ENCODE measurements around the gene FAM240A. TPM values are rescaled to one million over a fixed set of nuclear protein-coding genes. Genes with fewer than 3 reads are reported as not detected.

FAM240A gene
- total and polyA plus RNA-seq, 4 donors, result not detected

DNA sequence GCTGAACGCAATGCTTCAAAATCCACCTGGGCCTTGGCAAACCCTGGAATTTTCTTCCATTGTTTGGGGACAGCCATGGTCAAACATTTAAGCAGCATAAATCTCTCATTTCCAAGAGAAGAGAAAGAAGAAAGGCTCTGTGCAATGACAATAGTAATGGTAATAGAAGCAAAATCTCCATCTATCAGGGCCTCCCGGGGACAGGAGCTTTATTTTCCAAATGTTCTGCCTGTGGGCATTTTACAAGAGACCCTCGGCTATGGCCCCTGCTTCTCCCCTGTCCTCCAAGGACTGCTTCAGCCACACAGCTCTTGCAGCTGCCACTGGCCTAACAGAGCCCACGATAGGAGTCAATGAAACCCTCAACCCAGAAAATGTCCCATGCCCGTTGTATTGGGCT, 12.7 kb upstream of the FAM240A start:
- WGBS, 2 donors, result 60 to 63% methylated on average over 5 of the region's 5 CpGs
- Histone ChIP-seq H3K9me3 (ENCODE audit: control insufficient read depth, low read length) (peaks cover 2% of the 10 kb centered on the region), H3K4me3 (ENCODE audit: low read length in 2 of 2) (no peak overlapping the region), H3K27me3 (ENCODE audit: control insufficient read depth in 1 of 2, insufficient read depth in 2 of 2, low read length in 1 of 2) (peaks cover 0 to 2% of the 10 kb centered on the region in 2 donors), H3K4me1 (ENCODE audit: control insufficient read depth in 1 of 2, insufficient read depth in 2 of 2, low read length in 2 of 2) (no peaks in the 10 kb centered on the region), H3K36me3 (ENCODE audit: control insufficient read depth in 1 of 2, insufficient read depth in 2 of 2, low read length in 1 of 2) (no peaks in the 10 kb centered on the region), H3K27ac (ENCODE audit: low read depth in 1 of 2, low read length in 2 of 2) (no peak overlapping the region)
- no peak for ATAC-seq (ENCODE audit: low FRiP score)
- intact Hi-C loops (cut with DNase I), result no loop called here
- DNase-seq, result no peak

DNA sequence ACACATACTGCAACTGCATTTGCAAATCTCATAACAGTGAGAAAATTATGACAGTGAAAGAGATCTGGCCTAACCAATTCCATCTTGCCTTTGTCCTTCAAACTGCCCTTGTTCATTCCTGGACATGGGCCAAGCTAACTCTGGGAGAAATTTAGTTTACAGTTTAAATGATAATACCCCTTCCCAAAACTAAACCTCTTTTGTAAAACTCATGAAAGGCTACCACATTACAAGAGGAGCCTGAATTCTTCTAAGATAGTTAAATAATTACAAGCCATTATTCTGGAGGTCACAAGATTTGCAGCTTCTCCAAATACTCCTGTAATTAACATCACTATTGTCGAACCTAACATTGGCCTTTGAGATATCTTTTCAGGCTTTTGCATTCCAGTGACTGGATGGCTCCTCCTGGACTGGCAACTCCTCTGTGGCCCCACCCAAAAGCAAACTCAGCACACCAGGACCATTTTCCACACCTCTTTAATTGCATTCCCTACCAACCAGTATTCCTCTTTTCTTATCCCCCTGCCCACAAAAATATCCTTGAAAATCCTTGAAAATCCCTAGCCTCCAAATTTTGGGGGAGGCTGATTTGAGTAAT, 8.8 kb upstream of the FAM240A start:
- H3K4me3 ChIP-seq (ENCODE audit: low read length in 2 of 2), result no peak overlapping the region
- peaks cover 2% of the 10 kb centered on the region for H3K9me3 ChIP-seq (ENCODE audit: control insufficient read depth, low read length)
- intact Hi-C loops (cut with DNase I), result no loop called here
- H3K4me1 ChIP-seq (ENCODE audit: control insufficient read depth in 1 of 2, insufficient read depth in 2 of 2, low read length in 2 of 2), result no peaks in the 10 kb centered on the region
- no peak for DNase-seq
- no peak overlapping the region for H3K27ac ChIP-seq (ENCODE audit: low read depth in 1 of 2, low read length in 2 of 2)
- H3K36me3 ChIP-seq (ENCODE audit: control insufficient read depth in 1 of 2, insufficient read depth in 2 of 2, low read length in 1 of 2), result no peaks in the 10 kb centered on the region
- 58 to 69% methylated on average over 1 of the region's 1 CpG for WGBS, 2 donors
- ATAC-seq (ENCODE audit: low FRiP score), result no peak
- H3K27me3 ChIP-seq (ENCODE audit: control insufficient read depth in 1 of 2, insufficient read depth in 2 of 2, low read length in 1 of 2), result peaks cover 0 to 2% of the 10 kb centered on the region in 2 donors

DNA sequence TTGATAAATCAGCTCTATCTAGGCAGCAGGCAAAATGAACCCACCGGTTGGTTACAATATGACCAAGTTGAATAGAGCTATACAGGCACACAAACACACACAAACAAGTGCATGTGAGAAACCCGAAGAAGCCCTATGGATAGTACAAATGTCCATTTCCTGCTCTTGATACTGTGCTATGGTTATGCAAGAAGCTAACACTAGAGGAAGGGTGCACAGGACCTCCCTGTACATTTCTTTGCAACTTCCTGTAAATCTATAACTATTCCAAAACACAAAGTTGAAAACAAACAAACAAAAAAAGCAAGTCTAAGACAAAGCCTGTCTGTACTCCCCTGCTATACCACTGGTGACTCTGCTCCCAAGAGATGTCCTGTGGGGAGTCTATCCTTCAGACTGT, 8.2 kb upstream of the FAM240A start:
- WGBS, 2 donors, result 90% methylated on average over 2 of the region's 2 CpGs

DNA sequence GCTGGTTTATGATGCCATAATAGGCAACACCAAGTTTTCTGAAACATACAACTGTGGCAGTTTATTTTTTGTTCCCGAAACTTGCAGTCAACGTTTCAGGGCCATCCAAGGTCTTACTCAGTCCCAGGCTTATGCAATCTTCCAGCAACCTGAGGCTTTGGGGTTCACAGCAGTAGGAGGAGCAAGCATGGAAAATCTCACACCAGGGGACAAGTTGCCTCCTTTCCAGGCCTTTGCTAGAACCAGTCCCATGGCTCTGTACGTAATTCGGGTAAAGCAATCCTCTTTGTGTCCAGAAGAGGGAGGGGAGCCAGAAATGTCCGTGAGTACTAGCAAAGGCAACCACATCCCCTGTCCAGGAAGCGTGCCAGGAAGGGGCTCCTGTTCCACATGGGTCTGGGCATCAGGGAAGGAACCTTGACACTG, 4.7 kb upstream of the FAM240A start:
- intact Hi-C loops (cut with DNase I), result no loop called here
- no peaks in the 10 kb centered on the region for H3K36me3 ChIP-seq (ENCODE audit: control insufficient read depth in 1 of 2, insufficient read depth in 2 of 2, low read length in 1 of 2)
- H3K27ac ChIP-seq (ENCODE audit: low read depth in 1 of 2, low read length in 2 of 2), result no peak overlapping the region
- no peak for DNase-seq
- H3K4me3 ChIP-seq (ENCODE audit: low read length in 2 of 2), result no peak overlapping the region
- H3K4me1 ChIP-seq (ENCODE audit: control insufficient read depth in 1 of 2, insufficient read depth in 2 of 2, low read length in 2 of 2), result no peaks in the 10 kb centered on the region
- no peaks in the 10 kb centered on the region for H3K9me3 ChIP-seq (ENCODE audit: control insufficient read depth, low read length)
- ATAC-seq (ENCODE audit: low FRiP score), result no peak
- WGBS, 2 donors, result 37 to 45% methylated on average over 6 of the region's 6 CpGs
- no peaks in the 10 kb centered on the region for H3K27me3 ChIP-seq (ENCODE audit: control insufficient read depth in 1 of 2, insufficient read depth in 2 of 2, low read length in 1 of 2)

More for the DNA sequence above, 8.2 kb upstream of the FAM240A start:
- DNase-seq (no peak), ATAC-seq (ENCODE audit: low FRiP score) (no peak)
- no peak overlapping the region for H3K27ac ChIP-seq (ENCODE audit: low read depth in 1 of 2, low read length in 2 of 2)
- H3K27me3 ChIP-seq (ENCODE audit: control insufficient read depth in 1 of 2, insufficient read depth in 2 of 2, low read length in 1 of 2), result no peaks in the 10 kb centered on the region
- peaks cover 2% of the 10 kb centered on the region for H3K9me3 ChIP-seq (ENCODE audit: control insufficient read depth, low read length)
- no peaks in the 10 kb centered on the region for H3K36me3 ChIP-seq (ENCODE audit: control insufficient read depth in 1 of 2, insufficient read depth in 2 of 2, low read length in 1 of 2)
- no peaks in the 10 kb centered on the region for H3K4me1 ChIP-seq (ENCODE audit: control insufficient read depth in 1 of 2, insufficient read depth in 2 of 2, low read length in 2 of 2)
- no peak overlapping the region for H3K4me3 ChIP-seq (ENCODE audit: low read length in 2 of 2)
- intact Hi-C loops (cut with DNase I), result no loop called here

DNA sequence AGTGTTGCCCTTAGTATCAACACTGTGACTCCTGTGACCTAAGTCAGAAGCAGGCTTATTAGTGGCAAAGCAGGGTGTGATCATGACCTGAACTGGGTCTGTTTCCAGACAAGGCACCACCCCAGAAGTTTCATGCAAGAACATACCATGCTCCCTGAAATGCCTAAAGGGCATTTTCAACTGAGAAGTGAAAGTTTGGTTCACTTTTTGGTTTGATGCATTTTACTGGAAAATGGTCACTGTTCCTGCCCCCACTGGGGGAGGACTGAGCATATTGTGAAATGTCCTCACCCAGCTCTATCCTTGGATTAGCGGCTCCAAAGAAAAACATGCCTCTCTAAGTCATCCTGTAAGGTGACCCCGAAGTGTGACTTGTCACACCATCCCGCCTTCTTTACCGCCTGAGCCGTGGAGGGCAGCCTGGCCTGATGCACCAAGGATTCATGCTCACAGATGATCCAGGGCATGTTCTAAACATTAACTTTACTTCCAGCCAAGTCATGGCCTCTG, 3.1 kb upstream of the FAM240A start:
- DNase-seq (no peak), ATAC-seq (ENCODE audit: low FRiP score) (no peak)
- WGBS, 2 donors, result 40 to 48% methylated on average over 5 of the region's 5 CpGs

DNA sequence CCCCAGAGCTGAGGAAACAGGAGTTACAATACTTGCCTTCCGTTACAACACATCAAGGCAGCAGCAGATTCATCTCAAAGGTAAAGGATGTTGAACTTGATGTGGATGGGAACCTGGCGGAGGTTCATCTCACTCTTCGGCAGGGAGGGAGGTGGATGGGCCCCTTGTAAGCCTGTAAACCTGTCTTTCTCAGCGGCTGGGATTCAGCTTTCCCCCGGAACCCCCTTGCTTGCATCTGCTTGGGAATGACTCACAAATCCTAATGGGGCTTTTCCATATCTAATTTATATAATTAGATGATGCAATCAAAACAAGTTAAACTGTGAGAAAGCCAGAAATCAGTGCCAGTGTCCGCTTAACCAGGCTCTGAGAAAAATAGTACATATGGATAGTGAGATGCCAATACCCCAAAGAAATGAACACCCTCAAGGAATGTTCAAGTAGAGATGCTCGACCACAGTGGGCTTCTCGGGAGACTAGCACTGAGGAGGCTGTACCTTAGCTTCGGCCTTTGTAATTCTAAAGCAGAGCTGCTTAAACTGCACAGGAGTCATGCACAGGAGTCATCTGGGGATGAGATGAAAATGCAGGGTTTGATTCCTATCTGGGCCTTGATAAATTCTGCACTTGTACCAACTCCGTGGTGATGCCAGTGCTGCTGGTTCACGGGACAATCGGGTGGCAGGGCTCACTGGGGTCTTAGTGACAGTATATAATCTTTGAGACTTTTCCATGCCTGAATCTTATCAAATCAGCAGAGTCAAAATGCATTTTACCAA, 2.2 kb upstream of the FAM240A start:
- no peak for ATAC-seq (ENCODE audit: low FRiP score)
- 80% methylated on average over 12 of the region's 12 CpGs for WGBS, 2 donors

More for the DNA sequence above, 3.1 kb upstream of the FAM240A start:
- H3K9me3 ChIP-seq (ENCODE audit: control insufficient read depth, low read length), result no peaks in the 10 kb centered on the region
- intact Hi-C loops (cut with DNase I), result no loop called here
- no peak overlapping the region for H3K4me3 ChIP-seq (ENCODE audit: low read length in 2 of 2)
- H3K36me3 ChIP-seq (ENCODE audit: control insufficient read depth in 1 of 2, insufficient read depth in 2 of 2, low read length in 1 of 2), result no peaks in the 10 kb centered on the region
- no peaks in the 10 kb centered on the region for H3K4me1 ChIP-seq (ENCODE audit: control insufficient read depth in 1 of 2, insufficient read depth in 2 of 2, low read length in 2 of 2)
- H3K27me3 ChIP-seq (ENCODE audit: control insufficient read depth in 1 of 2, insufficient read depth in 2 of 2, low read length in 1 of 2), result no peaks in the 10 kb centered on the region
- H3K27ac ChIP-seq (ENCODE audit: low read depth in 1 of 2, low read length in 2 of 2), result no peak overlapping the region

DNA sequence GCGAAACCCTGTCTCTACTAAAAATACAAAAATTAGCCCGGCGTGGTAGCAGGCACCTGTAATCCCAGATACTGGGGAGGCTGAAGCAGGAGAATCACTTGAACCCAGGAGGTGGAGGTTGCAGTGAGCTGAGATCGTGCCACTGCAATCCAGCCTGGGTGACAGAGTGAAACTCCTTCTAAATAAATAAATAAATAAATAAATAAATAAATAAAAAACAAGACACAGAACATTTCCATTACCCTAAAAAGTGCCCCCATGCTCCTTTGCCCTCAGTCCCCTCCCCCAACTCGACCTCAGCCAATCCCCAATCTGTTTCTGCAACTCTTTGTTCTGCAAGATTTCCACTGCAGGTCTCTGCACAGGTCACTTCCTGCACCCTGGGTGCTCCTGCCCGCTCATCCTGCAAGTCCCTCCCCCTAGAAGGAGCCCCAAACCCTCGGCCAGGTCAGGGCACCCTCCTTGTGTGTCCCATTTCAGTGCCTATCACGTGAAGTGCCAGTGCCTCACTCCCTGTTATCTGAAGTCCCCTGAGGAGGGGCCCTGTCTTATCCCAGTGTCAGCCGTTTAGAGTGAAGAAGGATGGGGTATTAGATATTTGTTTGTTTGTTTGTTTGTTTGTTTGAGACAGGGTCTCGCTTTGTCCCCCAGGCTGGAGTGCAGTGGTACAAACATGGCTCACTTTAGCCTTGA, 1.1 kb downstream of the FAM240A start:
- Histone ChIP-seq H3K4me3 (ENCODE audit: low read length in 2 of 2) (no peak overlapping the region), H3K27me3 (ENCODE audit: control insufficient read depth in 1 of 2, insufficient read depth in 2 of 2, low read length in 1 of 2) (no peaks in the 10 kb centered on the region), H3K4me1 (ENCODE audit: control insufficient read depth in 1 of 2, insufficient read depth in 2 of 2, low read length in 2 of 2) (no peaks in the 10 kb centered on the region), H3K36me3 (ENCODE audit: control insufficient read depth in 1 of 2, insufficient read depth in 2 of 2, low read length in 1 of 2) (no peaks in the 10 kb centered on the region), H3K9me3 (ENCODE audit: control insufficient read depth, low read length) (no peaks in the 10 kb centered on the region), H3K27ac (ENCODE audit: low read depth in 1 of 2, low read length in 2 of 2) (no peak overlapping the region)
- ATAC-seq (ENCODE audit: low FRiP score) (no peak), DNase-seq (no peak)
- 74 to 77% methylated on average over 10 of the region's 10 CpGs for WGBS, 2 donors
- intact Hi-C loops (cut with DNase I), result no loop called here

More for the DNA sequence above, 2.2 kb upstream of the FAM240A start:
- Histone ChIP-seq H3K27me3 (ENCODE audit: control insufficient read depth in 1 of 2, insufficient read depth in 2 of 2, low read length in 1 of 2) (no peaks in the 10 kb centered on the region), H3K36me3 (ENCODE audit: control insufficient read depth in 1 of 2, insufficient read depth in 2 of 2, low read length in 1 of 2) (no peaks in the 10 kb centered on the region), H3K9me3 (ENCODE audit: control insufficient read depth, low read length) (no peaks in the 10 kb centered on the region), H3K4me3 (ENCODE audit: low read length in 2 of 2) (no peak overlapping the region), H3K27ac (ENCODE audit: low read depth in 1 of 2, low read length in 2 of 2) (no peak overlapping the region), H3K4me1 (ENCODE audit: control insufficient read depth in 1 of 2, insufficient read depth in 2 of 2, low read length in 2 of 2) (no peaks in the 10 kb centered on the region)
- intact Hi-C loops (cut with DNase I), result no loop called here
- DNase-seq, result no peak

DNA sequence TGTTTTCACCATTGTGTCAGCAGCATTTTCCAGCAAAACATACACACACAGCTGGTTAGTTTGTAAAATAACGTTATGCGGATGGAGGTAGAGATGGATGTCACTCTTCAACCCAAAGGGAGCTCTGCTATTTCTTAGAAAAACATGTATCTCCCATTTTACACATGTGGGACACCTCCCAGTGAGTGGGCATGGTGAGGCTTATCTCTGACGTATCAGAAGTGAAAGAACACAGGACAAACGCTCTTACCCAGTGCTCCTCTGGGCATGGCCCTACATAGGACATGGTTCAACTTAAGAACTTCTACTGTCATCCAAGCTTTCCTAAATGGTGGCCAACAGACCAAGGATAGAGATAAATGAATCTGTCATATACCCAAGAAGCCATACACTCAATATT, 2.1 kb downstream of the FAM240A start:
- no peak overlapping the region for H3K4me3 ChIP-seq (ENCODE audit: low read length in 2 of 2)
- H3K36me3 ChIP-seq (ENCODE audit: control insufficient read depth in 1 of 2, insufficient read depth in 2 of 2, low read length in 1 of 2), result no peaks in the 10 kb centered on the region
- WGBS, 2 donors, result 66 to 71% methylated on average over 4 of the region's 4 CpGs
- no peaks in the 10 kb centered on the region for H3K4me1 ChIP-seq (ENCODE audit: control insufficient read depth in 1 of 2, insufficient read depth in 2 of 2, low read length in 2 of 2)
- H3K9me3 ChIP-seq (ENCODE audit: control insufficient read depth, low read length), result no peaks in the 10 kb centered on the region
- DNase-seq (no peak), ATAC-seq (ENCODE audit: low FRiP score) (no peak)
- intact Hi-C loops (cut with DNase I), result no loop called here
- H3K27me3 ChIP-seq (ENCODE audit: control insufficient read depth in 1 of 2, insufficient read depth in 2 of 2, low read length in 1 of 2), result no peaks in the 10 kb centered on the region
- no peak overlapping the region for H3K27ac ChIP-seq (ENCODE audit: low read depth in 1 of 2, low read length in 2 of 2)

All from aorta (tissue), 5 donors.